ENCODE data around the gene SLC8A2. TPM values are rescaled to one million over a fixed set of nuclear protein-coding genes. Genes with fewer than 3 reads are reported as not detected.

SLC8A2 gene, protein sequence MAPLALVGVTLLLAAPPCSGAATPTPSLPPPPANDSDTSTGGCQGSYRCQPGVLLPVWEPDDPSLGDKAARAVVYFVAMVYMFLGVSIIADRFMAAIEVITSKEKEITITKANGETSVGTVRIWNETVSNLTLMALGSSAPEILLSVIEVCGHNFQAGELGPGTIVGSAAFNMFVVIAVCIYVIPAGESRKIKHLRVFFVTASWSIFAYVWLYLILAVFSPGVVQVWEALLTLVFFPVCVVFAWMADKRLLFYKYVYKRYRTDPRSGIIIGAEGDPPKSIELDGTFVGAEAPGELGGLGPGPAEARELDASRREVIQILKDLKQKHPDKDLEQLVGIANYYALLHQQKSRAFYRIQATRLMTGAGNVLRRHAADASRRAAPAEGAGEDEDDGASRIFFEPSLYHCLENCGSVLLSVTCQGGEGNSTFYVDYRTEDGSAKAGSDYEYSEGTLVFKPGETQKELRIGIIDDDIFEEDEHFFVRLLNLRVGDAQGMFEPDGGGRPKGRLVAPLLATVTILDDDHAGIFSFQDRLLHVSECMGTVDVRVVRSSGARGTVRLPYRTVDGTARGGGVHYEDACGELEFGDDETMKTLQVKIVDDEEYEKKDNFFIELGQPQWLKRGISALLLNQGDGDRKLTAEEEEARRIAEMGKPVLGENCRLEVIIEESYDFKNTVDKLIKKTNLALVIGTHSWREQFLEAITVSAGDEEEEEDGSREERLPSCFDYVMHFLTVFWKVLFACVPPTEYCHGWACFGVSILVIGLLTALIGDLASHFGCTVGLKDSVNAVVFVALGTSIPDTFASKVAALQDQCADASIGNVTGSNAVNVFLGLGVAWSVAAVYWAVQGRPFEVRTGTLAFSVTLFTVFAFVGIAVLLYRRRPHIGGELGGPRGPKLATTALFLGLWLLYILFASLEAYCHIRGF
- polyA plus RNA-seq (ENCODE audit: insufficient read length in 4 of 4), result under 1 TPM in 3 of 4 donors, not detected in 1; 0.06 to 0.25 (median 0.20) TPM

GRCh38 chr19:47471733-47472457 lies at the start of gene SLC8A2:
Gene SLC8A2, minus strand, starts transcription at chr19:47471893. Its CDS starts 5,490 bp downstream, at chr19:47466403.
- peak; percentile 77 to 87 (median 82) for DNase-seq (ENCODE audit: low read depth in 4 of 4, low spot score in 3 of 4)

- DNase-seq (ENCODE audit: low read depth in 4 of 4, low spot score in 3 of 4), result no peak
Observed at GRCh38 chr19:47520839-47521238, 49.1 kb upstream of the SLC8A2 start.

- no peak for DNase-seq (ENCODE audit: low read depth in 4 of 4, low spot score in 3 of 4)
Observed at GRCh38 chr19:47520343-47520806, 48.7 kb upstream of the SLC8A2 start.

GRCh38 chr19:47518854-47519253 lies 47.2 kb upstream of the SLC8A2 start:
- DNase-seq (ENCODE audit: low read depth in 4 of 4, low spot score in 3 of 4), result no peak

DNA sequence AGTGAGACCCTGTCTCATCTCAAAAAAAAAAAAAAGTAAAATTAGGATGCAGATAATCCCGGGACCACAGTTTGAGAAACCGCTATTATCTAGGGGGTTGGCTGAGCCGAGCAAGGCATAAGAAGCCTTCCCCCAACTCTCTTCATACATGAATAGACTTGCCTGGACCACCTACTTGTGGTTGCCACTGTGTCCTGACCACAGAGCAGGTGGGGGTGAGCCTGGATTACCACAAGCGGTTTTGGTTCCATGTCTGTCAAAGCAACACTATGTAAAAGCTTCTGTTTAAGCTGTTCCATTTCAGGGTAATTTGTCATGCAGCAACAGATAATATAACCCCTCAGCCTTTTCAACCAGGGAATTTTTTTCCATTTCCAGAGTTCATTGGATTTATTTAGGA lies 46.4 kb upstream of the SLC8A2 start:
- no peak for DNase-seq (ENCODE audit: low read depth in 4 of 4, low spot score in 3 of 4)

DNA sequence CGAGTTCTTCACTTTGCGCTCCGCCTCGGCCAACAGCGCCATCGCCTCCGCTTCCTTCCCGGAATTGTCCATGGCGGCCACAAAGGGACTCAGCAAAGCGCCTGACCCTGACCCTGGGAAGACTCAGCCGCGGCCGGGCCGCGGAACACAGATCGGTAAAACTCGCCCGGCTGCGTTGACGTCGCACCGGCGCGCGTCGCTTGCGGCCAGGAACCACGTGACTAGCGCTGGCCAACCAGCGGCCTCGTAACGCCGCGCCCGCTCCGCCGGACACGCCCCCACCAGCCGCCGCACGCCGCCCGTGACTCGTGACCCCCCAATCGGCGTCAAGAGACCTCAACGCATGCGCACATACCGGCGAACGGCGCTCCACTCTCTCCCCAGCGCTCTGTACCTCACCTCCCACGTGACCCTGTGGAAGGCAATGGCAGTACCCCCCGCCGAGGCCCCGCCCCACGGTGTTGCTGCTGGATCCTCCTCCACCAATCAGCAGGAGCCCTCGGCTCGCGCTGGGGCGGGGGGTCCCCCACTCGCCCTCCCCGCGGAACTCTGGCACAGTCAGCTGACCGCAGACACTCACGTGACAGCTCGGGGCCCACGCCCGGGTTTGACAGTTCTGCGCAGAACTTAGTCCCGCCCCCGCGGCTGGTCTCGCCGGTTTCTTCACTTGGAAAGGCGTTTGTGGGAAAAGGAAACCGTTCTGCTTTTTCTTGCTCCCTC lies 43.3 kb upstream of the SLC8A2 start, which contains the start of gene NAPA:
Gene NAPA (minus strand): TSS at position 195 of the 720 bp plus-strand sequence. CDS start 123 bp downstream, at position 72.
- DNase-seq (ENCODE audit: low read depth in 4 of 4, low spot score in 3 of 4), result peak; percentile 99

GRCh38 chr19:47514151-47514868 lies 42.6 kb upstream of the SLC8A2 start:
- DNase-seq (ENCODE audit: low read depth in 4 of 4, low spot score in 3 of 4), result no peak

DNA sequence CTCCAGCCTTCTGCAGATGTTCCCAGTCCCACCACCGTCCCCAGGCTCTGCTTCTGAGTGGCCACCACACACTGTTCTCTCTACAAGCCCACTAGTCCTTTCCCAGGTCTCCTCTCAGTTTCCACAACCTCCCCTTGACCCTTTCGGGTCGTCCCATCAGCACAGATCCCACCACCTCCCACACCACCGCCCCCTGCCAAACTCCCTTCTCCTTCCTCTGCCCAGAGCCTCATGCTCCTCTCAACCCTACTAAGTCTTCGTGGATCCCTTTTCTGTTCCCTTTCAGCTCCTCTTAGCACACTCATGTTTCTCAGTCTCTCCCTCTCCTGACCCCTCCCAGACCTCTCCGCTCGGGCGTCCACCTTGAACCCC lies 41.2 kb upstream of the SLC8A2 start:
- no peak for DNase-seq (ENCODE audit: low read depth in 4 of 4, low spot score in 3 of 4)

GRCh38 chr19:47512183-47512947 lies 40.7 kb upstream of the SLC8A2 start:
- DNase-seq (ENCODE audit: low read depth in 4 of 4, low spot score in 3 of 4), result no peak

DNA sequence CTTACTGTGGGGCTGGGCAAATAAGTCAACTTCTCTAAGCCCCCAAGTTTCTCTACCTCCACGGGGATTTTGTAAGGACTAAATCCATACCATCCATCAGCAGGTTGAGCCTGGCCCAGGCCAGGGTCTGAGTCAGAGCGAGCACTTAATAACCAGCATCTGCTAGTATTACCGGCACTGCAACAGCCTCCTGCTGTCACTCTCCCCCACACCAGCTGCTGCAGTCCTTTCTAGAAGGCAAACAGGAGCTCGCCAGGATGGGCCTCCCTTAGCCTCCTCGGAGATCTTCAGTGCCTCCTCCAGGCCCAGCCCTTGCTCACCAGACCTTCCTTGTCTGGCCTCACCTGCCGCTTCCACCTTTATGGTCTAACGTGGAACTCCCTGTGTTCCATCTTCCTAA lies 40.0 kb upstream of the SLC8A2 start:
- no peak for DNase-seq (ENCODE audit: low read depth in 4 of 4, low spot score in 3 of 4)

DNA sequence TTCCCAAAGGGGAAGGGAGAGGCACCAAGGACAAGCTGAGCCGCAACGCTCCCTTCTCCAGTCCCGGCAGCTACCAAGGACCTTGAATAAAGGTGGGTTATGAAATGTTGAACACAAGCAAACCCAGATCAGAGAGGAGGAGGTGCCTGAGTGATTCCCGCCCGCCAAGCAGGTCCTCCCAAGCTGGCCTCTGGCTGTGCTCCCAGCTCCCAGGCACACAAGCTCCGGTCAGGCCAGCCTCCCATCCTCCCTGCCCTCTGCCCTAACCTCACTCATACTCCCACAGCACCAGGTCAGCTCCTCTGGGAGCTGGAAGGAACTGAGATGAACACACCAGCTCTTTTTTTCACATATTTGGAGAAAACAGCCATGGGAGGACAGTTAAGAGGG lies 39.4 kb upstream of the SLC8A2 start:
- DNase-seq (ENCODE audit: low read depth in 4 of 4, low spot score in 3 of 4), result no peak

DNA sequence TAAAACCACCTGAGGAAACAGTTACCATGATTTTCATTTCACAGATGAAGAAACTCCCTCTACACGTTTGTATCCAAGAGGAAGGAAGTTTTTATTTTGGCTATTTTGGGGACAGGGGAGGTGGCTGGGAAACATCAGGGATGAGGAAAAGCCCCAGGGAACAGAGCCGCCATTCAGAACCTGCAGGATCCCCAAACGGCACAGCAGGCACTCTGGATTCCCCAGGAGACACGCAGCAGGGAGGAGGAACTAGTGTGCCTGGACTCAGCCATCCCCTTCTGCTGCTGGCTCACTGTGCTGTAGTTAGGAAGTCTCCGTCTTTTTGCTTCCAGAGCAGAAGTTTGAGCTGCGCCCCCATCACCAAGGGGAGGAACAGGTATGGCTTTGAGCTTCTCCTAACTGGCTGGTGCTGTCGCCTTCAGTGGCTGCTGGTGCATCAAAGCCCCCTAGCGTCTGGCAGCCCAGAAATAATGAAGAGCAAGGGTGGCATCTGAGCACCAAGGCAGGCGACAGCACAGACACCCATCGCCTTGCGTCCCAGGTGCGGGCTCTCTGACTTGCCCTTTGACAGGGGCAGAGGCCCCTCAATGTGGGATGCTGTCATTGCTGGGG lies 38.9 kb upstream of the SLC8A2 start:
- no peak for DNase-seq (ENCODE audit: low read depth in 4 of 4, low spot score in 3 of 4)

DNA sequence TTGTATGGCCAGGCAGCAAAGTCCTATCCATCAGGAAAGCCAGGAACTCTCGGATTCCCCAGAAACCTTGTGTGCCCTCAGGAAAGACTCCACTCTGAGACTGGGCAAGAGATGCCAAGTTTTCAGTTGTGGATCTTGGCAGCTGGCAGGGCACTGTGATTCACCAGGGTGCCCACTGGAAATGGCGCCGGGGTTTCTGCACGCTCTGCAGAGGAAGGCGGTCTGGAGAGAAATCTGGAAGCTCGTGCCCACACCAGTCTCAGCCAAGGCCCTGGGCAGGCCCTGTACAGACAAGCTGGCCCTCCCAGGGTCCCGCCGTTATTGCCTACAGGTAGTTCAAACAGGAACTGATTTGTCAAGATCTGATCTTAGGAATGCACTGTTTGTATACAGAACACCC lies 38.3 kb upstream of the SLC8A2 start:
- DNase-seq (ENCODE audit: low read depth in 4 of 4, low spot score in 3 of 4), result no peak

GRCh38 chr19:47509170-47509847 lies 37.6 kb upstream of the SLC8A2 start:
- DNase-seq (ENCODE audit: low read depth in 4 of 4, low spot score in 3 of 4), result no peak

GRCh38 chr19:47508721-47509120 lies 37.0 kb upstream of the SLC8A2 start:
- no peak for DNase-seq (ENCODE audit: low read depth in 4 of 4, low spot score in 3 of 4)

GRCh38 chr19:47507924-47508553 lies 36.3 kb upstream of the SLC8A2 start:
- DNase-seq (ENCODE audit: low read depth in 4 of 4, low spot score in 3 of 4), result no peak

DNA sequence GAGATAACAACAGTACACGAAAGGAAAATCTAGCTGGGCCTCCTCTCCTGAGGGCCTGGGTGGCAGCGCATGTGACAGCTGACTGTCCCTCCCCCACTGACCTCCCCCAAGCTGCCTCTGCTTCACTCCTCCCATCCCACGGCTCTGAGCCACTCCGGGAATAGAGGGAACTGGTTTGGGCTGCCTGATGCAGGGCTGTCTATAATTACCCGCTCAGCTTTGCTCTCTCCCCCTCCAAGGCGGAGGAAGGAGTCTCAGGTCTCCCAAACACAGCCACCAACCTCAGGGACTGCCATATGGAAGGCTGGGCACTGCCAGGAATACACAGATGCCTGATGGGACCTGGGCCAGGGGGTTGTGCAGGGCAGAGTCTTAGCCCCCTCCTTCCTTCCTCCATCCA lies 35.3 kb upstream of the SLC8A2 start:
- no peak for DNase-seq (ENCODE audit: low read depth in 4 of 4, low spot score in 3 of 4)

Measured in right renal pelvis (tissue), 4 donors.